Nucleus accumbens (tissue), 56 donors: ENCODE measurements around the gene MANSC1.

Source experiments
- DNase-seq, 56 donors: peaks; one replicate each; lab custom pipeline; 2025; lab: John Stamatoyannopoulos, UW

The MANSC1 gene

GRCh38 chr12:12349711-12350665, at the start of gene MANSC1:
MANSC1 (minus strand) TSS chr12:12350242; CDS start chr12:12343314, 6,928 bp downstream.
- DNase-seq: peak in 52 of 56 donors; percentile 16 to 84 (median 57)

DNA sequence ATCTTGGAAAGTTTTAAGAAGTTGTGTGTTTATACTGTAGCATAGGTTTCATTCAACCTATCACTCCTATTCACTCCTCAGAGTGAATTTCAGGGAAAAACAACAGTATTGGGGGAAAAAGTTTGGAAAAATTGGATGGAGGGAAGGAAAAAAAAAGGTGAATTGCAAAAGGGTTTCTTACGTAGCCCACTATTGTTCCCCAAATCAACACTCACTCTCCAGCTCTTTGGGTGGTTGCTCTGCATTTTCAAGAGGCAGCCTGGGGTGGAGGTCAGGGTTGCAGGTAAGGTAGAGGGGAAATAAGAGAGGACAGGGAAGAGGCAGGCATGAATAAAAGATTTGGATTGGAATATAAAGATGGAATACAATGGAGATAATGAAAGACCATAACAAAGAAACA, 49.1 kb upstream of the MANSC1 start:
- no peak for DNase-seq

DNA sequence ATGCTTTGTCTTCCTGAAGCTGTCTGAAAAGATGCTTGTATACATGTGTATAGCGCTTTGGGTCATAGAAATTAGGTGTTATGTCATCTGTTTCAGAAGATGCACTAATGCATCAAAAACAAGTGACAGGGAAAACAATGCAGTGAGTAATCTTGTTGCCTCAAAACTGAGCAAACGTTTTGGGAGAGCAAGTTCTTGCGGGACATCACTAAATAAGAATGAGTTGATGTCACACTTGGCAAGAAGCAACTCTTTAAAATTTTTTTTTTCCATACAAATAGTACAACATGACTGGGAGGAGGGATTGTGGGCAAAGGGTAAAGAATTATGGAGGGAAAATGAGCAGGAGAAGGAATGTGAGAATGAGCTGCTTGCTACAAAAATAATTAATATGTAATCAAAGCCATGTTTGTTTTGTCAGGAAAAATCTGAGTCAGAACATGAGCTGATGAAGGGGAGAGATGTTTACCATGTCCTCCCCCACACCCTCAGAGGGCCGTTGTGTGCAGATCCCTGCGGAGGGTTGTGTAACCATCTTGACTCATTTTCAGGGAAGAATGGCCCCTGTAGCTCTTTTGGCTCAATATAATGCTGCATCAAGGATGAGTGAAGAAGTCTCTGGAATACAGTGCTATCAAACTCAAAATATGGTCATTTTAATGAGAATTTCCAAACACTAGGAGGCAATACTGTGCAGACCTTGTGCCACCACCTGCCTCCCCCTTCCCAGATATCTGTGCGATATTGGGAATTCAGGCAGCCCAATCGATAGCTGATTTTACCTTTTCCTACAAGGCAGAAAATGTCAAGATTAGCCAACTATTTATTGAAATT, 48.2 kb upstream of the MANSC1 start:
- peak in 5 of 56 donors; percentile 11 to 69 (median 29) for DNase-seq

GRCh38 chr12:12397184-12397583, 47.1 kb upstream of the MANSC1 start:
- no peak for DNase-seq

- DNase-seq: no peak
These were observed 46.7 kb upstream of the MANSC1 start for GRCh38 chr12:12396694-12397093.

GRCh38 chr12:12393171-12393570, 43.1 kb upstream of the MANSC1 start:
- no peak for DNase-seq

- no peak for DNase-seq
These were observed 42.4 kb upstream of the MANSC1 start for GRCh38 chr12:12392413-12392812.

GRCh38 chr12:12387501-12387900, 37.5 kb upstream of the MANSC1 start:
- no peak for DNase-seq

GRCh38 chr12:12384571-12385340, 34.7 kb upstream of the MANSC1 start:
- DNase-seq: peak in 23 of 56 donors; percentile 13 to 61 (median 26)

DNA sequence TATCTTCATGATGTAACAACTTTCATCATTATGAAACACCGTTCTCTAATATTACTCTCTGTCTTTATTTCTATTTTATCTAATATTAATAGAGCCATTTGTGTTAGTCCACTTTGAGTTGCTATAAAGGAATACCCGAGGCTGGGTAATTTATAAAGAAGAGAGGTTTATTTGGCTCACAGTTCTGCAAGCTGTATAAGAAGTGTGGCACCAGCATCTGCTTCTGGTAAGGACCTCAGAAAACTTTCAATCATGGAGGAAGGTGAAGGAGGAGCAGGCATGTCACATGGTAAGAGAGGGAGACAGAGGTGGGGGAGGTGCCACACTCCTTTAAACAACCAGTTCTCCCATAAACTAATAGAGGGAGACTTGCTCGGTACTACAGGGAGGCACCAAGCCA, 31.9 kb upstream of the MANSC1 start:
- DNase-seq: no peak

GRCh38 chr12:12380949-12381593, 31.0 kb upstream of the MANSC1 start:
- DNase-seq: no peak

DNA sequence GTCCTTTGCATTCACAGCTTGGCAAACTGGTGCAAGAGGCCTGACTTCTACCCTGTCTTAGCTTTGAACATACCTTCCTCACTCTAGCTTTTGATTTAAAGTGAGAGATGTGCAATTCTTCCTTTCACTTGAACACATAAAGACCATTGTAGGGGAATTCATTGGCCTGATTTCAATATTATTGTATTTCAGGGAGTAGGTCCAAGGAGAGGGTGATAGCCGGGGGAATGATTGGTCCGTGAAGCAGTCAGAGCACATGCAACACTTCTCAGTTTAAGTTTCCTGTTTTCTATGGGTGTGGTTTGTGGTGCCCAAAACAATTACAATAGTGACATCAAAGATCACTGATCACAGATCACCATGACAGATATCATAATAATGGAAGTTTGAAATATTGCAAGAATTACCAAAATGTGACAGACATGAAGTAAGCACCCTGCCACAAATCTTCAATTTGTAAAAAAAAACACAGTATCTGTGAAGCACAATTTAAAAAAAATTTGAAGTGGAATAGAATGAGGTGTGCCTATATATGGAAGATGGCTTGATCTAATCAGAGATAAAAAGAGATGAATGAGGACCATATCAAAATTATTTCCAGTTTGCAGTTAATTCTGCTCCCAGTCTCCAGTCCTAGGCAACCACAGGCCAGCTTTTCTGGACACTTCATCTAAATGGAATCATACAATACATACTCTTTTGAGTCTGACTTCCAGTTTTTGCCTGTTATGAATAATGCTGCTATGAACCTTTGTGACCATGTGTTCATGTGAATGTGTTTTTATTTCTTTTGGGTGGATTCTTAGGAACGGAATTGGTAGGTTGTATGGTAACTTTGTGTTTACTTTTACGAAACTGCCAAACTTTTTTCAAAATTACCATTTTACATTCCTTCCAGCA, 30.0 kb upstream of the MANSC1 start:
- DNase-seq: no peak

- DNase-seq: no peak
These were observed 28.6 kb upstream of the MANSC1 start for GRCh38 chr12:12378616-12379015.

DNA sequence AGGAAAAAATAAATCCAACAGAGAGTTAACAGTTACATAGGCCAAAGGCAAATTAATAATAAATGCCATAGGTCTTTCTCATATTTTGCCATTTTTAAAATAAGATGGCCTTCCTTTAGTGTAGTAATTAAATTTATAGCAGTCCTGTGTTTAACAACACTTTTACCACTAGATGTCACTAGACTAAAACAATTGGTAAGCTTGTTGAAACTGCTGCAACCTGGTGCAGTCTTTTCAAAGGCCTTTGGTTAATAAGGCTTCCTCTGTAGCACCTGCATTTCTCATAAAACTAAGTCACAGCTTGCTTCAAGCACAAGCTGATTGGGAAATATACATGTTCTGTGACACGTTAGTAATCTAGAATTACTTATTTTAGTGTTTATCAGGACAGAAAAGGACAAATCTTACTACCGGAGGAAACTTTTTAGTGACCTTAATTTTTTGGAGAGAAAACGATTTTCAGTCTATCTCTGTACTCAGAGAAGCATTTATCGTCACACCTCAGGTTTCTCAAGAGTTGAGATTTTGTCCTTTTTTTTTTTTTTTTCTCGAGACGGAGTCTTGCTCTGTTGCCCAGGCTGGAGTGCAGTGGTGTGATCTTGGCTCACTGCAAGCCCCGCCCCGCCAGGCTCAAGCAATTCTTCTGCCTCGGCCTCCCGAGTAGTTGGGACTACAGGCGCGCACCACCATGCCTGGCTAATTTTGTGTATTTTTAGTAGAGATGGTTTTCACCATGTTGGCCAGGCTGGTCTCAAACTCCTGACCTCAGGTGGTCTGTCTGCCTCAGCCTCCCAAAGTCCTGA, 26.8 kb upstream of the MANSC1 start:
- peak in 2 of 56 donors; percentile 13 to 24 for DNase-seq

DNA sequence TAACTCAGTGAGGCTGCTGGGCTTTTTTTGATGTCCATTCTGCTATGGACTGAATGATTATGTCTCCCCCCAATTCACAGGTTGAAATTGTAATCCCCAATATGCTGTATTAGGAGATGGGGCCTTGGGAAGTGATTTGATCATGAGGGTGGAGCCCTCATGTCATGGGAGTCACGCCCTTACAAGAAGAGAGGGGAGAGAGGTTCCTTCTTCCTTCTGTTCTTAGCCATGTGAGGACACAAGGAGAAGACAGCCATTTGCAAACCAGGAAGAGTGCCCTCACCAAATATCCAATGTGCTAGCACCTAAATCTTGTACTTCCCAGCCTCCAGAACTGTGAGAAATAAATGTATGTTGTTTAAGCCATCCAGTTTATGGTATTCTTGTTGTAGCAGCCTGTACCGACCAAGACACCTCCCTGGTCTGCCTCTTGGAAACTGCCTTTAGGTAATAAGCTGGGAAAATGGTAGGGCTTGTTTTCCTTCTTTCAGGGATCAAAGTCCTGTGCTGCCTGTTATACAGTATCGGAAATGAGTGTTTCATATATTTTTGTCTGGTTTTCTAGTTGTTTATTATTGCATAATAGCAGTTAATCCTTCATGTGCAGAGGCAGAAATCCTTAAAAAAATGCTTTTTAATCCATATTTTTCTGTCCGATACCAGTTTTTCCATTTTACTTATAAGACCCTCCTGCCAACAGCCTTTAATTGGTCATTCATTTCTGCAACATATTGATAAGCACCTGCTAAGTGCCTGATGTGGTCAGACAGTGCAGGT, 23.1 kb upstream of the MANSC1 start:
- DNase-seq: no peak

- DNase-seq: no peak
These were observed 17.5 kb upstream of the MANSC1 start for GRCh38 chr12:12367482-12367998.
